ENCODE measurements around the gene SLCO3A1.
A peak's percentile ranks its signal among the peaks of the same experiment; 100 is the strongest.

- TF ChIP-seq, protein P1, sequence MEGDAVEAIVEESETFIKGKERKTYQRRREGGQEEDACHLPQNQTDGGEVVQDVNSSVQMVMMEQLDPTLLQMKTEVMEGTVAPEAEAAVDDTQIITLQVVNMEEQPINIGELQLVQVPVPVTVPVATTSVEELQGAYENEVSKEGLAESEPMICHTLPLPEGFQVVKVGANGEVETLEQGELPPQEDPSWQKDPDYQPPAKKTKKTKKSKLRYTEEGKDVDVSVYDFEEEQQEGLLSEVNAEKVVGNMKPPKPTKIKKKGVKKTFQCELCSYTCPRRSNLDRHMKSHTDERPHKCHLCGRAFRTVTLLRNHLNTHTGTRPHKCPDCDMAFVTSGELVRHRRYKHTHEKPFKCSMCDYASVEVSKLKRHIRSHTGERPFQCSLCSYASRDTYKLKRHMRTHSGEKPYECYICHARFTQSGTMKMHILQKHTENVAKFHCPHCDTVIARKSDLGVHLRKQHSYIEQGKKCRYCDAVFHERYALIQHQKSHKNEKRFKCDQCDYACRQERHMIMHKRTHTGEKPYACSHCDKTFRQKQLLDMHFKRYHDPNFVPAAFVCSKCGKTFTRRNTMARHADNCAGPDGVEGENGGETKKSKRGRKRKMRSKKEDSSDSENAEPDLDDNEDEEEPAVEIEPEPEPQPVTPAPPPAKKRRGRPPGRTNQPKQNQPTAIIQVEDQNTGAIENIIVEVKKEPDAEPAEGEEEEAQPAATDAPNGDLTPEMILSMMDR (IDR thresholded peaks at IDR 0.05): peak; percentile 67 to 75 (median 72)
- TF ChIP-seq POLR2A (IDR thresholded peaks at IDR 0.05) (peak; percentile 34), EP300 (IDR thresholded peaks at IDR 0.05; ENCODE audit: low read depth) (no peak), POLR2AphosphoS5 (IDR thresholded peaks at IDR 0.05) (peak in 2 of 3 donors; percentile 23 to 33)
Measured at GRCh38 chr15:91852741-91853510, 582 bp upstream of the SLCO3A1 start.

Data from transverse colon (tissue), 4 donors.